22Rv1 (cell line): ENCODE measurements around the gene PCSK2.

ENCODE experiments used
- ZFX ChIP-seq: fragments of 450-650 bp; IDR thresholded peaks from 2 replicates; pipeline ENCODE4 v1.6.1; 2017; ENCODE audit warnings: antibody characterized with exemption, borderline replicate concordance
- TF ChIP-seq, protein P1 (sequence below): fragments of 450-650 bp; IDR thresholded peaks from 2 replicates; pipeline ENCODE4 v1.5.1; 2017; ENCODE audit warnings: mild to moderate bottlenecking

- TF ChIP-seq, protein P1, sequence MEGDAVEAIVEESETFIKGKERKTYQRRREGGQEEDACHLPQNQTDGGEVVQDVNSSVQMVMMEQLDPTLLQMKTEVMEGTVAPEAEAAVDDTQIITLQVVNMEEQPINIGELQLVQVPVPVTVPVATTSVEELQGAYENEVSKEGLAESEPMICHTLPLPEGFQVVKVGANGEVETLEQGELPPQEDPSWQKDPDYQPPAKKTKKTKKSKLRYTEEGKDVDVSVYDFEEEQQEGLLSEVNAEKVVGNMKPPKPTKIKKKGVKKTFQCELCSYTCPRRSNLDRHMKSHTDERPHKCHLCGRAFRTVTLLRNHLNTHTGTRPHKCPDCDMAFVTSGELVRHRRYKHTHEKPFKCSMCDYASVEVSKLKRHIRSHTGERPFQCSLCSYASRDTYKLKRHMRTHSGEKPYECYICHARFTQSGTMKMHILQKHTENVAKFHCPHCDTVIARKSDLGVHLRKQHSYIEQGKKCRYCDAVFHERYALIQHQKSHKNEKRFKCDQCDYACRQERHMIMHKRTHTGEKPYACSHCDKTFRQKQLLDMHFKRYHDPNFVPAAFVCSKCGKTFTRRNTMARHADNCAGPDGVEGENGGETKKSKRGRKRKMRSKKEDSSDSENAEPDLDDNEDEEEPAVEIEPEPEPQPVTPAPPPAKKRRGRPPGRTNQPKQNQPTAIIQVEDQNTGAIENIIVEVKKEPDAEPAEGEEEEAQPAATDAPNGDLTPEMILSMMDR: no peak
- TF ChIP-seq ZFX: no peak
These were observed 225.6 kb downstream of the PCSK2 start for GRCh38 chr20:17452441-17452840.
